Astrocyte of the cerebellum (primary cell): Measurements from ENCODE around the gene C1orf87.

Source experiments
- DNase-seq: peaks from one replicate; pipeline ENCODE4 v3.0.0-alpha.2; 2011; ENCODE audit warnings: low read depth
- H3K4me3 ChIP-seq: 2 replicates; pipeline ENCODE4 v1.5.1; 2011; ENCODE audit warnings: mild to moderate bottlenecking, low read depth, low read length, moderate library complexity
- in situ Hi-C: cut with HindIII; loops from 2 replicates; pipeline ENCODE4 v1.10.0; 2017; ENCODE audit warnings: low sequenced_read_pairs
- TF ChIP-seq, protein P1 (sequence below): IDR thresholded peaks from 2 replicates; pipeline ENCODE4 v1.5.1; 2012; ENCODE audit warnings: low read length, low read depth, moderate library complexity, mild to moderate bottlenecking; ENCODE audit errors: missing control alignments

The C1orf87 gene

DNA sequence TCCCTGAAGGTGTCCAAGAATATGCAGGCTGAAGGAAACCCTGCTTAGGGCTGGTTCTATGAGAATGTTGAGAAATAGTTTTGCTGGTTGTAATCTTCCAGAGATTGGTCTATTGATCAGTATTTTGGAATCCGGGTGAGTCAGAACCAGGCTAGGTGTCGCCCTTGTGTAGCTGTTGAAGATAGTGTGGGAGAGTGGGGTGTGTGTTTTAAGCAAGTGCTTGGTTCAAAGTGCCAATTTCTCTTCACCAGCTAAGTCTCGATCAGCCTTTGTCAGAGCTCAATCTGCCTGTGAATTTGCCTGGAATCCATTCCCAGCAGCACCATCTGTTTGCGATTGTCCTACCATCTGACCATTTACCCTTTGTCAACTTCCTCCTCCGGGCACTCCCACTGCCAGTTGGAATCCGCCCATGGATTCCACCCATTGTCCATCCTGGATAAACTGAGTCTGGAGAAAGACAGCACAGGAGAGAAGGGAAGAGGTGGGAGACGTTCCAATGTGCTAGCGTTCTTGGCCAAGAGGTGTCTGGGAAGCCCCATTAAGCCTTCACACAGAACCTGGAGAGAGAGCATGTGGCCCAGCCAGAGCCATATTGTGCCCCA lies 87.6 kb downstream of the C1orf87 start:
- in situ Hi-C loops = loop anchor here (25.0 kb wide), 1 partner anchor 876 kb away; no protein-coding TSS in a partner anchor
- TF ChIP-seq, protein P1, sequence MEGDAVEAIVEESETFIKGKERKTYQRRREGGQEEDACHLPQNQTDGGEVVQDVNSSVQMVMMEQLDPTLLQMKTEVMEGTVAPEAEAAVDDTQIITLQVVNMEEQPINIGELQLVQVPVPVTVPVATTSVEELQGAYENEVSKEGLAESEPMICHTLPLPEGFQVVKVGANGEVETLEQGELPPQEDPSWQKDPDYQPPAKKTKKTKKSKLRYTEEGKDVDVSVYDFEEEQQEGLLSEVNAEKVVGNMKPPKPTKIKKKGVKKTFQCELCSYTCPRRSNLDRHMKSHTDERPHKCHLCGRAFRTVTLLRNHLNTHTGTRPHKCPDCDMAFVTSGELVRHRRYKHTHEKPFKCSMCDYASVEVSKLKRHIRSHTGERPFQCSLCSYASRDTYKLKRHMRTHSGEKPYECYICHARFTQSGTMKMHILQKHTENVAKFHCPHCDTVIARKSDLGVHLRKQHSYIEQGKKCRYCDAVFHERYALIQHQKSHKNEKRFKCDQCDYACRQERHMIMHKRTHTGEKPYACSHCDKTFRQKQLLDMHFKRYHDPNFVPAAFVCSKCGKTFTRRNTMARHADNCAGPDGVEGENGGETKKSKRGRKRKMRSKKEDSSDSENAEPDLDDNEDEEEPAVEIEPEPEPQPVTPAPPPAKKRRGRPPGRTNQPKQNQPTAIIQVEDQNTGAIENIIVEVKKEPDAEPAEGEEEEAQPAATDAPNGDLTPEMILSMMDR = no peak
- no peak for DNase-seq
- H3K4me3 ChIP-seq = no peak overlapping the region

DNA sequence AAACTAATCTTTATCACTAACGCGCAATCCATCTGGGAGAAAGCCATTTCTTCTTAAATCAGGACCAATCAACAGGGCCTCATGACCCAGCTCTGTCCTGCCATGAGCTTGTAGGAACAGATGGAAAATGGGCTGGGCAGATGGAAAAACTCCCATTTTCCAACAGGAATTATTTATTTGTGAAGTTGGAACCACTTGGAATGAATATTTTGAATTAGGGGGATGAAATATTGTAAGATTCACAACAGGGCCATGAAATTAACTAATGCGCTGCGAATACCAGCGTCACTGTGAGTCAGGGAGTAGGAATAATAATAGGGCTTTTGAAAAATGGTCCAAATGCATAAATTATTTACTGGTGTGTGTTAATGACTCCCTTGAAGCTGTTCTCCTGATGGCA lies 93.9 kb downstream of the C1orf87 start:
- no peak for DNase-seq
- TF ChIP-seq, protein P1 = no peak
- in situ Hi-C loops = loop anchor here (25.0 kb wide), 1 partner anchor 883 kb away; no protein-coding TSS in a partner anchor
- no peak overlapping the region for H3K4me3 ChIP-seq

DNA sequence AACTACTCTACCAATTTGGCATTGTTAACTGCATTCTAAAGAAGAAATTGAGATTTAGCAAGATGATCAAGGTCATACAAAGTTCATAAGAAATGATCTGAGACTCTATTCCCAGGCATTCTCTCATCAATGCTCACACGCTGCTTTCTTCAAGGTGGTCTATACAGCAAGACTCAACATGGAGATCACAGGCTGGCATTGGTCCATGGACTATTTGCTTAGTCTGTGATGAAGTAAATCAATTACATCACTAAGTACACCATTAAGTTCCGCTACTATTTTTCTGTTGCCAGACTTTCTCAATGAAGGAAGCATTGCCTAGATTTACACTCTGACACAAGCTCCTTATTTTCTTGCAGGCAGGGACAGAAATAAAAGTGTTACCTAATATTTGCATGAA lies 95.1 kb downstream of the C1orf87 start:
- TF ChIP-seq, protein P1 = no peak
- H3K4me3 ChIP-seq = no peak overlapping the region
- in situ Hi-C loops = loop anchor here (25.0 kb wide), 1 partner anchor 884 kb away; no protein-coding TSS in a partner anchor
- DNase-seq = no peak

DNA sequence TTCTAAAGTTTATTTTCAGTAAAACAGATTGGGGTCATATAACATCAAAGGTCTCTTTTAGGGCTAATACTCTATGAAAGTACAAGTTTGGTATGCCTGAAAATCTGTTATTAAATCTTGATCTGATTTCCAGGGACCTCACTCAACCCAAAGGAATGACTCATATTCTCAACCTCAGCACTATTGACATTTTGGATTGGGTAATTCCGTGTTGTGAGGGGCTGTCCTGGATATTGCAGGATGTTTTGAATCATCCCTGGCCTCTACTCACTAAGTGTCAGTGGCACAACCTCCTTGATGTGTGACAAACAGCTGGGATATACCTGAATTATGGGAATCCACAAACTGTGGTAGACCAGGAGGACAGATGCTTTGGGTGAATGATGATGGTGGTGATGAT lies 95.5 kb downstream of the C1orf87 start:
- DNase-seq = no peak
- H3K4me3 ChIP-seq = no peak overlapping the region
- TF ChIP-seq, protein P1 = no peak
- in situ Hi-C loops = loop anchor here (25.0 kb wide), 1 partner anchor 884 kb away; no protein-coding TSS in a partner anchor

DNA sequence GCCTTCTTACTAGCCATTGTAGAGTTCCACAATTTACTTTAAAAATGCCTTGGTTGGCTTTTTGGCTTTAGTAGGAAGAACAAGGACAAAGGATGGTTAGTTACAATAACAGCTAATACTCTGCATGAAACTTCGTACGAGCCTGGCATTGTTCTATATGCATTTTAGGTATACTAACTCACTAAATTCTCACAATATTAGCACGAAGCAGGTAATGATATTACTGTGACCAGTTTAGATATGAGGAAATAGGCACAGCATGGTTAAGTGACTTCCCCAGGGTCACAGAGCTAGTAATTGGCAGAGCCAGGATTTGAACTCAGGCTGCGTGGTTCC lies 96.5 kb downstream of the C1orf87 start:
- no peak overlapping the region for H3K4me3 ChIP-seq
- in situ Hi-C loops = loop anchor here (25.0 kb wide), 1 partner anchor 885 kb away; no protein-coding TSS in a partner anchor
- TF ChIP-seq, protein P1 = no peak
- DNase-seq = no peak

DNA sequence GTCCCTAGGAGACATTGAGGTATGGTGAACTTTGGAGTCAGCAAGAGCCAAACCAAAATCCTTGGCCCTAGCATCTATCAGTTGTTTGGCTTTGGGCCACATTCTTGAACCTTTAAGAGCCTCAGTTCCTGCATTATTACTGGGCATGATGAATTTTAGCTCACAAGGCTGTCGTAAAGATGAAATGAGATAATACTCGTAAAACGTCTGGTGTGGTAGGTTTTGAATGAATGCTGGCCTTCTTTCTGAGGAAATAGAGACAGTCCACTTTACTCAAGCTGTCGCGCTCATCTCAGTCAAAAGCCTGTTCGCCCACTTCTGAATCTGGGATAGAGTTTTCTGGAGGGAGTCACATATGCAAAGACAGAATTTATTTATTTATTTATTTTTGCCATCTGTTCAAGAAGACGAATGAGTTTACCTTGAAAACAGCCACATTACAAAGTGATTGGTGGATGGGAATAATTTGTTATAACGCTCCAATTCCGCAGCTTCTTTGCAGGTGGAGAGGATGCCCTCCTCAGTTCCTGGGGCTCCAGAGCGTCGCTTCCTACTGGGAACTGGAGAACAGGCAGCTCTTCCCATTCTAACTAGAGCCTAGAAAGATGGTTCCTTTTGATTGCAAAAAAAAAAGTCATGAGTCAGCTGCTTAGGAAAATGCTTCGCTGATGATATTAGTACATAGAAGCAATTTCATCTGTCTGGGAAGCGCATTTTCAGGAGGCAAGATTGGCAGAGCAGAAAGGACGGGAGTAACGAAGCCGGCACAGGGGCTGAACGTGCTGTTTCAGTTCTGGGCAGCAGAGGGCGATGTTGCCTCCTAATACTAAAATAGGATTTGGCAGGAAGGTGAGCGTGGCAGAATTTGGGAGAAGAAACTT lies 97.1 kb downstream of the C1orf87 start:
- TF ChIP-seq, protein P1 = peak; percentile 85
- H3K4me3 ChIP-seq = no peak overlapping the region
- DNase-seq = peak; percentile 38

More for the DNA sequence above, 97.1 kb downstream of the C1orf87 start:
- in situ Hi-C loops = loop anchor here (25.0 kb wide), 1 partner anchor 886 kb away; no protein-coding TSS in a partner anchor
